ENCODE results near the gene PCDHB12.
"Not testable (repeated sequence)": the region's sequence is repeated elsewhere in the genome, so short reads cannot be mapped to it uniquely, and the experiment has no call there.

Gene PCDHB12

DNA sequence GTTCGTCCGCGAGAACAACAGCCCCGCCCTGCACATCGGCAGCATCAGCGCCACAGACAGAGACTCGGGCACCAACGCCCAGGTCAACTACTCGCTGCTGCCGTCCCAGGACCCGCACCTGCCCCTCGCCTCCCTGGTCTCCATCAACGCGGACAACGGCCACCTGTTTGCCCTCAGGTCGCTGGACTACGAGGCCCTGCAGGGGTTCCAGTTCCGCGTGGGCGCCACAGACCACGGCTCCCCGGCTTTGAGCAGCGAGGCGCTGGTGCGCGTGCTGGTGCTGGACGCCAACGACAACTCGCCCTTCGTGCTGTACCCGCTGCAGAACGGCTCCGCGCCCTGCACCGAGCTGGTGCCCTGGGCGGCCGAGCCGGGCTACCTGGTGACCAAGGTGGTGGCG, 1.8 kb downstream of the PCDHB12 start:
- not testable (repeated sequence) for DNase-seq (ENCODE audit: low spot score)

DNA sequence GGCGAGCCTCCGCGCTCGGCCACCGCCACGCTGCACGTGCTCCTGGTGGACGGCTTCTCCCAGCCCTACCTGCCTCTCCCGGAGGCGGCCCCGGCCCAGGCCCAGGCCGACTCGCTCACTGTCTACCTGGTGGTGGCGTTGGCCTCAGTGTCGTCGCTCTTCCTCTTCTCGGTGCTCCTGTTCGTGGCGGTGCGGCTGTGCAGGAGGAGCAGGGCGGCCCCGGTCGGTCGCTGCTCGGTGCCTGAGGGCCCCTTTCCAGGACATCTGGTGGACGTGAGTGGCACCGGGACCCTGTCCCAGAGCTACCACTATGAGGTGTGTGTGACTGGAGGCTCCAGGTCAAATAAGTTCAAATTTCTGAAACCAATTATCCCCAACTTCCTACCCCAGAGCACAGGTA, 2.3 kb downstream of the PCDHB12 start:
- DNase-seq (ENCODE audit: low spot score), result not testable (repeated sequence)

DNA sequence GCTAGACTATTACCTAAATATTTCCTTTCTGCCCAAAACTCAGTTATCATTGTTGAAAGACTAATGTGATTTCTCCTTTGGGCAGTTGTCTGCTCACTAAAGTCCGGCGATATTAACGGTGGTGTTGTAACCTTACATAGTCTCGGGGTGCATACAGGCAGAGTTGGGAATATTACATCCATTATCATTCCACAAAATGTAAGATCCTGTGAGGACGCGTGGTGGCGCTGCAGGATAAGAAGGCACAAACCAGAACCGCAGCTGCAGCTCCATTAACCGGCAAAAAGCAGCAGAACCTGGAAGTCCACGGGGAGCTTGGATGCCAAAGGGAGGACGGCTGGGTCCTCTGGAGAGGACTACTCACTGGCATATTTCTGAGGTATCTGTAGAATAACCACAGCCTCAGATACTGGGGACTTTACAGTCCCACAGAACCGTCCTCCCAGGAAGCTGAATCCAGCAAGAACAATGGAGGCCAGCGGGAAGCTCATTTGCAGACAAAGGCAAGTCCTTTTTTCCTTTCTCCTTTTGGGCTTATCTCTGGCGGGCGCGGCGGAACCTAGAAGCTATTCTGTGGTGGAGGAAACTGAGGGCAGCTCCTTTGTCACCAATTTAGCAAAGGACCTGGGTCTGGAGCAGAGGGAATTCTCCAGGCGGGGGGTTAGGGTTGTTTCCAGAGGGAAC, 5.3 kb downstream of the PCDHB12 start, which contains the start of gene PCDHB13:
Gene PCDHB13 (plus strand): TSS at position 264 of the 684 bp plus-strand sequence. CDS start 205 bp downstream, at position 469.
- peak; percentile 43 for DNase-seq (ENCODE audit: low spot score)

DNA sequence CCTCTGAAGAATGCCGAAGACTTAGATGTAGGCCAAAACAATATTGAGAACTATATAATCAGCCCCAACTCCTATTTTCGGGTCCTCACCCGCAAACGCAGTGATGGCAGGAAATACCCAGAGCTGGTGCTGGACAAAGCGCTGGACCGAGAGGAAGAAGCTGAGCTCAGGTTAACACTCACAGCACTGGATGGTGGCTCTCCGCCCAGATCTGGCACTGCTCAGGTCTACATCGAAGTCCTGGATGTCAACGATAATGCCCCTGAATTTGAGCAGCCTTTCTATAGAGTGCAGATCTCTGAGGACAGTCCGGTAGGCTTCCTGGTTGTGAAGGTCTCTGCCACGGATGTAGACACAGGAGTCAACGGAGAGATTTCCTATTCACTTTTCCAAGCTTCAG, 6.1 kb downstream of the PCDHB12 start:
- not testable (repeated sequence) for DNase-seq (ENCODE audit: low spot score)

DNA sequence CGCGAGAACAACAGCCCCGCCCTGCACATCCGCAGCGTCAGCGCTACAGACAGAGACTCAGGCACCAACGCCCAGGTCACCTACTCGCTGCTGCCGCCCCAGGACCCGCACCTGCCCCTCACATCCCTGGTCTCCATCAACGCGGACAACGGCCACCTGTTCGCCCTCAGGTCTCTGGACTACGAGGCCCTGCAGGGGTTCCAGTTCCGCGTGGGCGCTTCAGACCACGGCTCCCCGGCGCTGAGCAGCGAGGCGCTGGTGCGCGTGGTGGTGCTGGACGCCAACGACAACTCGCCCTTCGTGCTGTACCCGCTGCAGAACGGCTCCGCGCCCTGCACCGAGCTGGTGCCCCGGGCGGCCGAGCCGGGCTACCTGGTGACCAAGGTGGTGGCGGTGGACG, 7.0 kb downstream of the PCDHB12 start:
- not testable (repeated sequence) for DNase-seq (ENCODE audit: low spot score)

DNA sequence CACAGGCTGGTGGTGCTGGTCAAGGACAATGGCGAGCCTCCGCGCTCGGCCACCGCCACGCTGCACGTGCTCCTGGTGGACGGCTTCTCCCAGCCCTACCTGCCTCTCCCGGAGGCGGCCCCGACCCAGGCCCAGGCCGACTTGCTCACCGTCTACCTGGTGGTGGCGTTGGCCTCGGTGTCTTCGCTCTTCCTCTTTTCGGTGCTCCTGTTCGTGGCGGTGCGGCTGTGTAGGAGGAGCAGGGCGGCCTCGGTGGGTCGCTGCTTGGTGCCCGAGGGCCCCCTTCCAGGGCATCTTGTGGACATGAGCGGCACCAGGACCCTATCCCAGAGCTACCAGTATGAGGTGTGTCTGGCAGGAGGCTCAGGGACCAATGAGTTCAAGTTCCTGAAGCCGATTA, 7.5 kb downstream of the PCDHB12 start:
- not testable (repeated sequence) for DNase-seq (ENCODE audit: low spot score)

DNA sequence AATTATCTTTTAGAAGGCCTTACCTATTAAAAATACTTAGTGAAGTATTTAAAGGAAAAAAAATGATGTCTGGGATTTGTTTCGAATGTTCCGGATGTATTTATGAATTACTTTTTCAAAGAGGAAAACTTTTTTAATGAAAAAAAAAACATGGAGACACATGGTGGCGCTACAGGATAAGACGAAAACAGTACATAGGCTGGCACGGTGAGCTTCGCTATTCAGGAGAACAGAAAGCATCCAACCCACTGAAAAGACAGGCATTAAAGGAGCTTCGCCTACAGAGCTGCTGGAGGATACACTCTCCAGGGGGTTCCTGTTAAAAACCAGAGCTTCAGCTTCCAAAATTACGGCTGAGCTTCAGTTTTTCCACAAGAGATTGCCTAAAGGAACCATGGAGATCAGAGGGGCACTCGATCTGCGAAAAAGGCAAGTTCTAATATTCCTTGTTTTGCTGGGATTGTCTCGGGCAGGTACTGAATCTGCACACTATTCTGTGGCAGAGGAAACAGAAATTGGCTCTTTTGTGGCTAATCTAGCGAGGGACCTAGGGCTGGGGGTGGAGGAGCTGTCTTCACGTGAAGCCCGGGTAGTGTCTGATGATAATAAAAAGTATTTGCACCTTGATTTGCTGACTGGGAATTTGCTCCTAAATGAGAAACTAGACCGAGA, 14.7 kb downstream of the PCDHB12 start, which contains the start of gene PCDHB14:
Gene PCDHB14 (plus strand): TSS at position 232 of the 672 bp plus-strand sequence. CDS start 163 bp downstream, at position 395.
- DNase-seq (ENCODE audit: low spot score), result peak; percentile 76

DNA sequence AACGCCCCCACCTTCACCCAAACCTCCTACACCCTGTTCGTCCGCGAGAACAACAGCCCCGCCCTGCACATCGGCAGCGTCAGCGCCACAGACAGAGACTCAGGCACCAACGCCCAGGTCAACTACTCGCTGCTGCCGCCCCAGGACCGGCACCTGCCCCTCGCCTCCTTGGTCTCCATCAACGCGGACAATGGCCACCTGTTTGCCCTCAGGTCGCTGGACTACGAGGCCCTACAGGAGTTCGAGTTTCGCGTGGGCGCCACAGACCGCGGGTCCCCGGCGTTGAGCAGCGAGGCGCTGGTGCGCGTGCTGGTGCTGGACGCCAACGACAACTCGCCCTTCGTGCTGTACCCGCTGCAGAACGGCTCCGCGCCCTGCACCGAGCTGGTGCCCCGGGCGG, 16.3 kb downstream of the PCDHB12 start:
- DNase-seq (ENCODE audit: low spot score), result not testable (repeated sequence)

DNA sequence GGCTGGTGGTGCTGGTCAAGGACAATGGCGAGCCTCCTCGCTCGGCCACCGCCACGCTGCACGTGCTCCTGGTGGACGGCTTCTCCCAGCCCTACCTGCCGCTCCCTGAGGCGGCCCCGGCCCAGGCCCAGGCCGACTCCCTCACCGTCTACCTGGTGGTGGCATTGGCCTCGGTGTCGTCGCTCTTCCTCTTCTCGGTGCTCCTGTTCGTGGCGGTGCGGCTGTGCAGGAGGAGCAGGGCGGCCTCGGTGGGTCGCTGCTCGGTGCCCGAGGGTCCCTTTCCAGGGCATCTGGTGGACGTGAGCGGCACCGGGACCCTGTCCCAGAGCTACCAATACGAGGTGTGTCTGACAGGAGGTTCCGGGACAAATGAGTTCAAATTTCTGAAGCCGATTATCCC, 16.9 kb downstream of the PCDHB12 start:
- DNase-seq (ENCODE audit: low spot score), result not testable (repeated sequence)

DNA sequence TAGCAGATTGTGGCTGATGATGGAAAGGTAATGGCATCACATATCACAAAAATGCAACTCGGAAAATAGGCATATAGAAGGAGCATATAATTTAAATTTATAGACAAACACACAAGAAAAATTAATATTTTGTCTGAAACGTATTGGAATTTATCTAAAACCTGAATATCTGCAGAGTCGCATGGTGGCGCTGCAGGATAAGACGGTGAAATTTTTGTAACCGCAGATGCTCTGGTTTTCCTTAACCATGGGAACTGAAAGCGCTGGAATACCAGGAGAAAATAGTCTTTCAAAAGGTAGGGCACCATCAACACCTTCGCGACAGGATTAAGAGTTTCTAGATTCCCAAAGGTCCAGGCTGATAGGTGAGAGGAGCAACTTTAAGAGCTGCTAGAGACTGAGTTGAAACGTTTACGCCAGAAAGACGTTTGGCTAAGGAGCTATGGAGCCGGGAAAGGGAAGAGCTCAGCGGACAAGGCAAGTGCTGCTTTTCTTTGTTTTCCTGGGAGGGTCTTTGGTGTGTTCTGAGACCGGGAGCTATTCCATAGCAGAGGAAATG, 25.7 kb downstream of the PCDHB12 start:
- no peak for DNase-seq (ENCODE audit: low spot score)

DNA sequence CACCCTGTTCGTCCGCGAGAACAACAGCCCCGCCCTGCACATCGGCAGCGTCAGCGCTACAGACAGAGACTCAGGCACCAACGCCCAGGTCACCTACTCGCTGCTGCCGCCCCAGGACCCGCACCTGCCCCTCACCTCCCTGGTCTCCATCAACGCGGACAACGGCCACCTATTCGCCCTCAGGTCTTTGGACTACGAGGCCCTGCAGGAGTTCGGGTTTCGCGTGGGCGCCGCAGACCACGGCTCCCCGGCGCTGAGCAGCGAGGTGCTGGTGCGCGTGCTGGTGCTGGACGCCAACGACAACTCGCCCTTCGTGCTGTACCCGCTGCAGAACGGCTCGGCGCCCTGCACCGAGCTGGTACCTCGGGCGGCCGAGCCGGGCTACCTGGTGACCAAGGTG, 27.4 kb downstream of the PCDHB12 start:
- DNase-seq (ENCODE audit: low spot score), result not testable (repeated sequence)

DNA sequence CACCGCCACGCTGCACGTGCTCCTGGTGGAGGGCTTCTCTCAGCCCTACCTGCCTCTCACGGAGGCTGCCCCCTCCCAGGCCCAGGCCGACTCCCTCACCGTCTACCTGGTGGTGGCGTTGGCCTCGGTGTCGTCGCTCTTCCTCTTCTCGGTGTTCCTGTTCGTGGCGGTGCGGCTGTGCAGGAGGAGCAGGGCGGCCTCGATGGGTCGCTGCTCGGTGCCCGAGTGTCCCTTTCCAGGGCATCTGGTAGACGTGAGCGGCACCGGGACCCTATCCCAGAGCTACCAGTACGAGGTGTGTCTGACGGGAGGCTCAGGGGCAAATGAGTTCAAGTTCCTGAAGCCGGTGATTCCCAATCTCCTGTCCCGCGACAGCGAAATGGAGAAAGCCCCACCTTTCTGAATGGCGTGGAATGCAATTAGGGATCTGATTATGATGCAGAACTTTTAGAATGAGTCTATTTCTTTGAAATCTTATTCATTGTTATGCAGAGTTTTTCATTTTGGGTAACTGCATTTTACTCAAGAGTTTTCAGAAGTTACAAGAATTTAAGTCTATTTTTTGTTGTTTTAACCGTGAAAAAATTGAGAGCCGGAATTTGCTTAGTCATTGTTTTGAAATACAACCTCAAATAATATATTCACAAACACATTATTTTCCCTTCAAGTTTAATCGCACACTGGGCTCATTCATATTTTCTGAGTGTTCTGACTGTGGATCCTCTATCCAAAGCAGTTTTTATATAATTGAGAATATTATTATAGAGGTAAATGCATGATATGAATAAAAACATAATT, 28.2 kb downstream of the PCDHB12 start:
- no peak for DNase-seq (ENCODE audit: low spot score)

DNA sequence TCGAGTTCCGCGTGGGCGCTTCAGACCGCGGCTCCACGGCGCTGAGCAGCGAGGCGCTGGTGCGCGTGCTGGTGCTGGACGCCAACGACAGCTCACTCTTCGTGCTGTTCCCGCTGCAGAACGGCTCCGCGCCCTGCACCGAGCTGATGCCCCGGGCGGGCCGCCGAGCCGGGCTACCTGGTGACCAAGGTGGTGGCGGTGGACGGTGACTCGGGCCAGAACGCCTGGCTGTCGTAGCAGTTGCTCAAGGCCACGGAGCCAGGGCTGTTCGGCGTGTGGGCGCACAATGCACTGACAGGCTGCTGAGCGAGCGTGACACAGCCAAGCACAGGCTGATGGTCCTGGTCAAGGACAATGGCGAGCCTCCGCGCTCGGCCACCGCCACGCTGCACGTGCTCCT, 33.0 kb downstream of the PCDHB12 start:
- DNase-seq (ENCODE audit: low spot score), result no peak

DNA sequence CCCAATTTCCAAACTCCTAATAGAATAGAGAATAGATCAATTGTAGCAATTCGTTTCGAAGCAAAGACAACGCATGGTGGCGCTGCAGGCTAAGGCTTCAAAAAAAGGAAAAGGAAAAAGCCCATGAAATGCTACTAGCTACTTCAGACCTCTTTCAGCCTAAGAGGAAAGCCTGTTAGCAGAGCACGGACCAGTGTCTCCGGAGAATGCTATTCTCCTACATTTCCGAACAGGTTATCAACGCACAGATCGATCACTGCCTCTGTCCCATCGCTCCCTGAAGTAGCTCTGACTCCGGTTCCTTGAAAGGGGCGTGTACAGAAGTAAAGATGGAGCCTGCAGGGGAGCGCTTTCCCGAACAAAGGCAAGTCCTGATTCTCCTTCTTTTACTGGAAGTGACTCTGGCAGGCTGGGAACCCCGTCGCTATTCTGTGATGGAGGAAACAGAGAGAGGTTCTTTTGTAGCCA, 36.8 kb downstream of the PCDHB12 start, which contains the start of gene PCDHB15:
Gene PCDHB15 (plus strand): TSS at position 146 of the 468 bp plus-strand sequence. CDS start 184 bp downstream, at position 330.
- DNase-seq (ENCODE audit: low spot score), result no peak

DNA sequence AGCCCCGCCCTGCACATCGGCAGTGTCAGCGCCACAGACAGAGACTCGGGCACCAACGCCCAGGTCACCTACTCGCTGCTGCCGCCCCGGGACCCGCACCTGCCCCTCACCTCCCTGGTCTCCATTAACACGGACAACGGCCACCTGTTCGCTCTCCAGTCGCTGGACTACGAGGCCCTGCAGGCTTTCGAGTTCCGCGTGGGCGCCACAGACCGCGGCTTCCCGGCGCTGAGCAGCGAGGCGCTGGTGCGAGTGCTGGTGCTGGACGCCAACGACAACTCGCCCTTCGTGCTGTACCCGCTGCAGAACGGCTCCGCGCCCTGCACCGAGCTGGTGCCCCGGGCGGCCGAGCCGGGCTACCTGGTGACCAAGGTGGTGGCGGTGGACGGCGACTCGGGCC, 38.5 kb downstream of the PCDHB12 start:
- not testable (repeated sequence) for DNase-seq (ENCODE audit: low spot score)

DNA sequence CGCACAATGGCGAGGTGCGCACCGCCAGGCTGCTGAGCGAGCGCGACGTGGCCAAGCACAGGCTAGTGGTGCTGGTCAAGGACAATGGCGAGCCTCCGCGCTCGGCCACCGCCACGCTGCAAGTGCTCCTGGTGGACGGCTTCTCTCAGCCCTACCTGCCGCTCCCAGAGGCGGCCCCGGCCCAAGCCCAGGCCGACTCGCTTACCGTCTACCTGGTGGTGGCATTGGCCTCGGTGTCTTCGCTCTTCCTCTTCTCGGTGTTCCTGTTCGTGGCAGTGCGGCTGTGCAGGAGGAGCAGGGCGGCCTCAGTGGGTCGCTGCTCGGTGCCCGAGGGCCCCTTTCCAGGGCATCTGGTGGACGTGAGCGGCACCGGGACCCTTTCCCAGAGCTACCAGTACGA, 38.9 kb downstream of the PCDHB12 start:
- DNase-seq (ENCODE audit: low spot score), result not testable (repeated sequence)

DNA sequence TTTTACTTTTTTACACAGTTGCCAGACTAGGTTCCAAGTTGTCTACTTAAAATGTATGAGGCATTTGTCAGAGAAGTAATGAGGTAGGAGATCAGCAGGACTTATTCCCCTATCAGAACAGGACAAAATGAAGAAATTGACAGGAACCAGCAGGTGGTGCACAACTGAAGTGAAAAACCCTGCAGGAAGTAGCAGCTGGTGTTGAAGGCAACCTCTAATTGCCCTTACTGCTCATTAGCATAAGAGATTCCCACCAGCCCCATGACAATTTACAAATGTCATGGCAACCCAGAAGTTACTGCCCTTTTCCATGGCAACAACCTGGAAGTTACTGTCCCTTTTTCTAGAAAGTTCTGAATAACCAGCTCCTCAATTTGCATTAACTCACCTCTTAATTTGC, 42.1 kb downstream of the PCDHB12 start:
- no peak for DNase-seq (ENCODE audit: low spot score)

DNA sequence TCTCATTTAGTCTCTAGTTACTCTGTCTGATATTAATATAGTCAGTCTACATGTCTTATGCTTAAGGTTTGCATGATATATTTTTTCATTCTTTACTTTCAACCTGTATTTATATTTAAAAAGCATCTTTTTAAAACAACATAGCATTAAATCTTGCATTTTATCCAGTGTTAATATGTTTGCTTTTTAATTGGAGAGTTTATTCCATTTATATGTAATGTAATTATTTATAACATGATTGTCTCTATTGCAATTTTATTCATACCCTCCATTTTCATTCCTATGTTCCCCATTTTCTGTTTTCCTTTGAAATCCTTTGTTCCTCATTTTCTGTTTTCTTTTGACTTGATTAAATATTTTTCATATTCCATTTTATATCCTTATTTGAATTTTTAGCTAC, 49.9 kb downstream of the PCDHB12 start:
- no peak for DNase-seq (ENCODE audit: low spot score)

DNA sequence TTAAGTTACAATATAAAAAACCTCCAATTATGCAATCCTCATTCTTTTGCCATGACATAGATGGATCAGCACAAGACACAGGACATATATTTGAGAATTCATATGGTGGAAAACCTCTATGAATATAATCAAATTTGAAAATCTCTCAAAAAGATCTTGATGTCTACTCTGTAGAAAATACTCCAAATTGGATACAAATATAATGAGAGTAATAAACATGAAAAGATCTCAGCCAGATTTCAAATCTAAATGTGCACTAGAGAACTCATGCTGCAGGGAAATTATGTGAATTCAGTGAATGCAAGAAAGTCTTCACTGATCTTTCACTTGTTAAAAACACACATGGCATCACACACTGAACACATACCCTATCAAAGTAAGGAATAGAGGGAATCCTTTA, 50.4 kb downstream of the PCDHB12 start:
- no peak for DNase-seq (ENCODE audit: low spot score)

DNA sequence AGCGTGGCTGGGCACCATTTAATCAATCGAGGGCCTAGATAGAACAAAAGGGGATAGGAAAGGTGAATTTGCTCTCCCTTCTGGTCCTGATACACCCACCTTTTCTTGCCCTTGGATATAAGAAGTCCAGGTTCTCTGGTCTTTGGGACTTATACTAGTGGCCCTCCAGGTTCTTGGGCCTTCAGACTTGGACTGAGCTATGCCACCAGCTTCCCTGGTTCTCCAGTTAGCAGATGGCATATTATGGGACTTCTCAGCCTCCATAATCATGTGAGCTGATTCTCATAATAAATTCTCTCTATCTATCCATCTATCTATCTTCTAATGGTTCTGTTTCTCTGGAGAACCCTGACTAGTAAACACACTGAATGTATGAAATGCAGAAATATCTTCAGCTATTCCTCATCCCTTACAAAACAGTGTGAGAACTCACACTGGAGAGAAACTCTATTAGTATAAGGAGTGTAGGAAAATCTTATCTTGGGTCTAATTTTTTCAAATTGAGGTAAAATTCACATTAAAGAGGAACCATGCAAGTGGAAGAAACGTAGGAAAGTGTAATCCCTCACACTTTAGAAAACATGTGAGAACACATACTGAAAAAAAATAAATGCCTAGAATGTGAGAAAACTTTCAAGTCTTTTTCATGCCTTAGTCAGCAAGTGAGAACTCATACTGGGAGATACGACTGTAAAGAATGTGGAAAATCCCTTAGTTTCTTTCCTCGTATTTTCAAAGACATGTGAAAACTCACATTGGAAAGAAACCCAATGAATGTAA, 52.1 kb downstream of the PCDHB12 start:
- peak; percentile 9 for DNase-seq (ENCODE audit: low spot score)

DNA sequence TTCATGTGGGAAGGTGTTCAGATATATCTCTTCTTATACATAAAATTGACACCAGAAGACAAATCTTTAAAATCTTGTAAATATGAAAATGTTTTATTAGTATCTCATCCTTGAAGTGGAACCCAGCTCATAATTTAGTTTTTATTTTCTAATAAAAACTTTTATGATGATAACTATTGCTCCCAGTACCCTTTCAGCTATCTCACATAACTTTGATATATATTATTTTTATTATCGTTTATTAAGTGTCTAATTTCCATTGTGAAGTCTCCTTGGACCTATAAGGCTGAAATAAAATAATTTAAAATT, 52.7 kb downstream of the PCDHB12 start:
- no peak for DNase-seq (ENCODE audit: low spot score)

Measured in SW480 (cell line).